GM04504 (cell line): ENCODE data around the gene WNT5A.
A peak's percentile ranks its signal among the peaks of the same experiment; 100 is the strongest.

Source experiments
- DNase-seq: peaks from one replicate; pipeline ENCODE4 v3.0.0-alpha.2; 2012; ENCODE audit warnings: low read depth

Gene WNT5A

DNA sequence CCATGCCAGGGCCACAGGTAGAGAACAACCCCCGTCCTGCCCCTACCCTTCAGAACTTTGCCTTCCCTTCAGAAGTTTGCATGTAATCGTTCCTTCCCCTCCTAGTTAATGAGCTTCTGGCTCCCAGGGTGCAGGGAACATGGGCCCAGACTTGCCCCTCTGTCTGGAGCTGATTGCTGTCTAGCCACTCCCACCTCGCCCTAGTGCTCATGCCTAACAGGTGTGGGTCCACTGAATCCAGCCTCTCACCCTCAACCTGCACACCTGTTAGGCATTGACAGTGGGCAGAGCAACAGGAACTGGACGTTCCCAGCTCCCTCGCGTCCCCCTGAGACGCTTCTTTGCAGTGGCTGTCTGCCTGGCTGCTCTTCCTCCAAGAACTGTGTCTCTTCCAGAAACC lies 40.3 kb downstream of the WNT5A start:
- no peak for DNase-seq

DNA sequence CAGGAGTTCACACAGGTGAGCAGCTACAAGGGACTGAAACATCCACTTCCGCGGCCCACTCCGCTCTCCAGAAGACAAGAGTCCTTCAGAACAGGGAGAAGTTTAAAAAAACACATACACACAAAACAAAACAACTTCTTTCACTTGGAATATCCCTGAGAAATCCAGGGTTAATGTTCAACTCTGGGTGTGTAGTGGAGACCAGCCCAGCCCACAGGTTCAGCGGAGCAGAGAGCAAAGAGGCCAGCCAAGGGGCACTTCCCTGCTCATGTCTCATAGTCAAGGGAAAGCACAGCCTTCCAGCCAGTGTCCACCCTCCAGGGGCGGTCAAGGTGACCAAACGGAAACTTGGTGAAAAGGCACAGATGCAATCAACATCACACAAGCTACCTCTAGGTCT lies 41.6 kb downstream of the WNT5A start:
- no peak for DNase-seq

DNA sequence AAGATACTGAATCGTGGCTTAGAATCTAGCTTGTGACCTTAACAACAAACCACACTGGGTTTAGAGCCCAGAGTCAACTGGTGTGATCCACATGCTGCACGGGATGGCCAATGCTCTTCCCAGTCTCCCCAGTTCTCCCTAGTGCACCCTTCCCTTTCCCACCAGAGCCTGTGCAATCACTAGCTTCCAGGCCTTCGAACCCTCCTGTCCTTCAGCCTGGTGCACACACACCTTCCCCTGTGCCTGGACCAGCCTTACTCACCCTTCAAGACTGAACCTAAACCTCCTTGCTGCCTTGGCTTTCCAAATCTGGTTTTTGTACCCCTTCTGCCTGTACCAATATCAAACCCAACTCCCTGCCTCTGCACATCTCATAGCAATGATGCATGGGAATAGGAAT lies 43.8 kb downstream of the WNT5A start:
- no peak for DNase-seq

DNA sequence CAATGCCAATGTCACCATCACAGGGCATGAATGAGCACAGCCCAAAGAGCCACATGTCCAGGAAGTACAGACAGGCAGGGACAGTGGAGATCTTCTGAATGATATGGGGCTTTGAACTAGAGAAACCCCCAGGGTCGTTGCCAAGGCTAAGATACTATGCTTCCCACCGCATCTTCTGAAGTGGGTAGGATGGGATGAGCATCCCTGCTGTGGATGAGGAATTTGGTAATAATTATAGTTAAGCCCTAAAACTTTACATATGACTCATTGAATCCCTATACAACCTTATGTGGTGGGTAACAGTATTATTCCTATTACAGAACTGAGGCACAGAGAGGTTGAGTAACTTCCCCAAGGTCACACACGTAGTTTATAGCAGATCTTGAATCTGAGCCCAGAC lies 44.2 kb downstream of the WNT5A start:
- DNase-seq = no peak

DNA sequence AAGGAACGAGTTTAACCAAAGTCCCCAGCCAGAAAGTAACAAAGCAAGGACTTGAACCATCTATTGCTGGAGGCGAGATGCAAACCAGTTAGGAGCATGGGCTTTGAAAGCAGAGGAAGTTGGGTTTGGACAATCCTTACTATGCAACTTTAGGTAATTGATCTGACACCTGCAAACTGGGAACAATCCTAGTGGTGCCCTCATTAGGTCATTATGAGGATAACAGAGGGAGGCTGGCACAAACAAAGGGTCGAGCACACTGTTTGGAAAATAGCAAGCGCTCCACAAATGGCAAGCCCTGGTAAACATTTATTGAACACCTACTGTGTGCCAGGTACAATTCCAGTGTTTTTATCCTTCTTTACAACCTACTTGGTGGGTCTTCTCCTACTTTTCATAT lies 45.6 kb downstream of the WNT5A start:
- DNase-seq = no peak

DNA sequence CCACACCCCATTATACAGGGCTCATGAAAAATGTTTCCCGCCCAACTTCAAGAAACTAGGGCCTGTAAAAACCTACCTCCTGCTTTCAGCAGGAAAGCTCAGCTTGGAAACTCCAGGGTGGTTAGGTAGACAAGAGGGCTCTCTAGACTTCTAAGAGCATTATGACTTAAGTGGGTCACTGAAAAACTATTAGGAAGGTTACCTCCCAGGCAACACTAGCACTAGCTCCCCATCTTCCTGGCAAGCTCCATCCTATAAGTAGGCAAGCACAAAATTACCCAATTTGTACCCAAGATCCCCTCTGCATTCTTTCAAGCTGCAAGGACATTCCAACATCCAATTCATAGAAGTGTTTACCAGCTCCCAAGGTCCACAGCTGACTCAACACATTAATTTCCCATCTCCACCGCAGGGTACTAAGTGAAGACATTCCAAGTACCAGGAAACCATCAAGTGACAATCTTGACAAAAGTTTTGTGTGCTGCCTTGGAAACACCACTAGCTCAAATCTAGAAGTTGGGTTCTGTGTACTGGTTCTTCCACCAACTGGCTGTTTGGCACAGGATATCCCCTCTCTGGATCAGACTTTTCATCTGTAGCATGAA lies 46.9 kb downstream of the WNT5A start:
- no peak for DNase-seq

DNA sequence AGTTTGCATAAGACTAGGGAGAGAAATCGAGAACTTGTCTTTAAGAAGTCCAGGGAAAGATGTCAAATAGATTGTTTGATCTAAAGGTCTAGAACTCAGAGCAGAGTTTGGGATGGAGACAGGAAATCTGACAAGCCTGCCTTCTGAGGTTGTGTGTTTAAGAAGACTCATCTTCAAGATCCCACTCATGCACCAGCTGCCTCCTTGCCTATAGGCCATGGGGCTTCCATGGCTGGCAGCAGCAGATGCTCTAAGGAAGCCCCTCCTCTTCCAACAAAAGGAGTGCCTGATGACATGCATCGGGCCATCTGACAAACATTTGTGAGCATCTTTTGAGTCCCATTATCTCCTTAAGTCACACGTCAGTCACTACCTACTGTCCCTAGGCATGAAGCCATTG lies 47.4 kb downstream of the WNT5A start:
- no peak for DNase-seq

DNA sequence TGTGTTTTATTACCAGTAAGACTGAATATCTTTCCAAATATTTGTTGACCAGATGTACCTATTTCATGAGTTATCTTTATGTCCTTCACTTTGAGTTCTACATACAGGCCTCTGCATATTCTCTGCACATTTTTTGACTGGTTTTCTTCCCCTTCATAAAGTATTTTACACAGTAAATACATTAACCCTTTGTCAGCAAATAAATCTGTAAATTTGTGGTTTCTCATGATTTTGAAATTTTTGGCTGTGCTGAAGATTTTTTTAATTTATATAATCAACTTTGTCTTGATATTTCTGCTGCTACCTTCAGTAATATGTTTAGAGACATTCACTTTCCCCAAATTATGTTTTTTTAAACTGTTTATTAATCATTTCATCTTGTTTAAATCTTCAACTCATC lies 50.5 kb downstream of the WNT5A start:
- DNase-seq = no peak

DNA sequence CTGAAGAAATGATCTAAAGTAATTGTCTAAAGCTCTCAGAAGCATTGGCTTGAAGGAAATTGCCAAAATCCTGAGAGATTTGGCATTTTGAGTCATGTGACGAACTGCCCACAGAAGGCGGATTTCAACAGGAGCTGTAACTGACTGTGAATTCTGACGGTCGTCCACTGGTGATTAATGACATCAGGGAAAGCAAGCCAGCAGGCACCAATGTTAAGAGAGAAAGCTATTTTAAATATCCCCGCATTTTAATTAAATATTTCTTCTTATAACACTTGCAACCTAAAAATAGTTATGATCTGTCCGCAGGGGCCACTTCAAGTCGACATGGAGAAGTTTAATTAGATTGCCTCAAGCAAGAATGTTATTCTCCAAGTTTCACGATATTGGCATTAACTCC lies 51.6 kb downstream of the WNT5A start:
- DNase-seq = no peak

DNA sequence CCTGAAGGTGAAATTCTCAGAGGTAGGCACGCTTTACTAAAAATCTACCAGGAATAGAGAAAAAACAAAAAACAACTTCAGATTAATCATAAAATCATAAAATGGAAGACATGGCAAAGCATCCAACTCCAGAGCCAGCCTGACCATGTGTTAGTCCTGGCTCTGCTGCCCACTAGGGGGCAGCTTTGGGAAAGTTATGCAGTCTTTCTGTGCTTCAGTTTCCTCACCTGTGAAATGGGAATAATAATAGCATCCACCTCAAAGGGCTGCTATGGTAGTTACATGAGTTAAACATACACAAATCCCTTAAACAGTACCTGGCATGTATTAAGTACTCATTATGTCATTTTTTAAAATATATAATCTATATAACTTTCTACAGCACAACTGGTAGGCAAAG lies 52.3 kb downstream of the WNT5A start:
- no peak for DNase-seq

DNA sequence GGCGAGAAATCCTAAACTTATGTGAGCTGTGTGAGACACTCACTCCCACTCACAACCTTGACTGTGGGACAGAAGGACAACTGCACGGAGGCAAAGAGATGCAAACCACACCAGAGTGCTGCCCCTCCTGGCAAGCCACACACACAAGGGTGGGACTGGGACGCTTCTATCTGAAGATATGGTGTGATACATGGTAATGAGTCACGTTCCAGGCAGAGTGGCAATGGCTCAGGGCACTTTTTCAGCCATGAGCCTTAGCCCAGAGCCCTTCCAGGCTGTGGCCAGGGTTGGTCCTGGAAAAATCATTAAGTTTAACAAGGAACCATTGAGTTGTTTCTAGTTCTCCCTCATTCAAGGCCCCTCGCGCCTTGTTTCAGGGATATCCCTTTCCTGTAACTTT lies 56.1 kb downstream of the WNT5A start:
- no peak for DNase-seq

DNA sequence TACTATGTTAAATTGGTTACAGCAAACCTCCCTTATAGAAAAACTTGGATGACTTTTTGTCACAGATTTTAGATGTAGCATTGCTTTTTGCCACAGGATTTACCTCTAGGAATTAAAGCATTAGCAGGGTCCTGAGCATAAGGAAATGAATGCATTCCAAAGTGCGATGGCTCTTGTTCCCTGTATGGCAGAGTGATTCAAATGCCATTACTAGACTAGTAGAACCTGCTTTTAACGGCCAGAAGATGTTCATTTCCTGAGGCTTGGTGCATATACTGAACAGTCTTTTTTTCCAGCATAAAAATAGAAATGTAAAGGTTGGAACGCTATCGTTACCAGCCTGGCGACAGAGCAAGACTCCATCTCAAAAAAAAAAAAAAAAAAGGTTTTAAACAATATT lies 59.4 kb downstream of the WNT5A start:
- no peak for DNase-seq

DNA sequence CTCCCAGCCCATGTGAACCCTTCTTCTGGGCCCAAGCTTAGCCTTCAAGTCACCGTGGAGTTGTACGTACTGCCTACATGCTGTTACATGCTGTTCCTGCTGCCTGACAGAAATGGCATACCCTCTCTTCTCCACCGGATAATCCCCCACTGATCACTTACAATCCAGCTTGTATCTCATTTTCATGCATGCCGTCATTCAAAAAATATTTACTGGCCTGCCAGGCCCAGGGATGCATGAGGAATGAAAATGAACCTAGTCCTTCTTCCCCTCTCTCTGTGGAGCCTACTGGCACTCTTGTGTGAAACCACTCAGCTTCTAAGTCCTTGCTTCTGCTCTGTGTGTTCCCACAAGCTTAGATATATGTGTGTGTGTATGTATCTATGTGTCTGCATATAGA lies 60.6 kb downstream of the WNT5A start:
- DNase-seq = no peak

DNA sequence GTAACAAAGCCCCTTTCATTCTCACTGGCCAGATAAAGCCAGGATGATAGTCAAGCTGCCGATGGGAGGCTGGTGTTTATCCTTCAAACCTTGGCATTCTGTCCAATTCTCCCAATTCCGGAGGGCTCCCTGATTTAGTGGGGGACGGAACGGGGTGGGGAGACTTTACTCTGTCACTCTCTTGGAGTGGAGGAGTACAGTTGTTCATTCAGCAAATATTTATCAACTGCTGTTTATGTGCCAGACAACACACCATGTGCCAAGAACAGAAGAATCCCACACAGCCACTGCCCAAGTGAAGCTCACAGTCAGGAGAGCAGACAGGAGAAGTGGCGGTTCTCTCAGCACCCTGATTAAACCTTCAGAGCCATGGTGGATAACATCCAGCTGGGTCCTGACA lies 63.3 kb downstream of the WNT5A start:
- DNase-seq = no peak

DNA sequence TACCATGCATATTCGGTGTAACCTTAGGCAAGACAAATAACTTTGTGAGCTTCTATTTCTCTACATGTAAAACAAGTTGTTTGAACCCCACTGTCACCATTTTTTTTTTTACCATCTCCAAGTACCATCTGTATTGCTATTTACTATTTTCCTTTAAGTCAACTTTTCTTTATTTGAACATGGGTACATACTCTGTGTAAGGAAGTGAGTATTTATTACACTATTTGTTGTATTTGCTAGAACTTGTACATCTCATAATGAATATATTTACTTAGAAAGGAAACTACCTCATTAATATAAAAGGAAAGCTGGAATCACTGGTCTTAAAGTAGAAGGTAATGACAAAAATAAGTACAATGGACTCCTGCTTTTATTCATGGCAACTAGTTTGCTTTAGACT lies 69.9 kb downstream of the WNT5A start:
- DNase-seq = no peak

DNA sequence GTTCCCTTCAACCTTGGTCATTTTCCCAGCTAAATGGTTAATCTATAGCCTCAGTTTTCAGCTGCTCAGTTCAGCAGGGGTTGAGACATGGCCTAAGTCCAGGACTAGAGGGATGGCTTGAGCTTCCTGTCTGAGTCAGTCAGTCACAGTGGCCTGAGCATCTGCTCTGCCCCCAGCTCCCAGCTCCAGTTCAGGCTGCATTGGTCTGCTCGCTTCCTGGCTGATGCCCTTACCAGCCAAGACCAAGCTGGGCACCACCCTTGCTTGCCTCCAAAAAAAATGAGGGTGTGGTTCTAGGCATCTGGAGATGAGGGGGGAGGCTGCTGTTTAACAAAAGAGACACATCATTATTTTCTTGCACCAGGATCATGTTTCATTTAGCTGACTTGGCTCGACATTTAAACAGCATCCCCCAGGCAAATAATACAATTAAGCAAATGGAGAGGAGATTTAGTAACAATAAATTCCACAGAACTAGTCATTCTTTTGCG lies 70.7 kb downstream of the WNT5A start:
- DNase-seq = peak; percentile 79
